GM21526 (cell line): ENCODE data around the gene SPECC1L.

Source experiments
- ATAC-seq: cut with Tn5 transposase; IDR thresholded peaks from one replicate; pipeline ENCODE4 v1.9.1; 2021; ENCODE audit warnings: moderate library complexity; ENCODE audit not compliant: unreplicated experiment, low FRiP score

Gene SPECC1L

GRCh38 chr22:24435861-24436371 is 165.3 kb downstream of the SPECC1L start:
- no peak for ATAC-seq

DNA sequence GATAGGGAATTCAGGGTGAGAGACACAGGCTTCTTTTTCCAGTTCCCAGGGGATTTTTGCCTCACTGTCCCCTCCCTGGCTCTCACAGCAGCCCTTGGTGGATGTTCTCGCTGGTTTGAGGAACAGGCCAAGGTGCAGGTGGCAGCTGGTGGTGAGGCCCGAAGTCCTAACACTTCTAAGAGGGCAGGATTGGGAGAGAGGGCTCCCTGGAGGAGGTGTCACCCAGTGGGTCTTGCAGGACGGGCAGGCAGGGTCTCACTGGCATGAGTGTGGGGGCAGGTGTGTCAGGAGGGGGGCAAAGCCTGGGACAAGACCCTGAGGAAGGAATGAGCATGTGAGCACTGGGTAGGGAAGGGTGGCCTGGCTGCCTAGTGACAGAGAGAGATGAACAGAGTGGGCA is 165.9 kb downstream of the SPECC1L start:
- no peak for ATAC-seq

DNA sequence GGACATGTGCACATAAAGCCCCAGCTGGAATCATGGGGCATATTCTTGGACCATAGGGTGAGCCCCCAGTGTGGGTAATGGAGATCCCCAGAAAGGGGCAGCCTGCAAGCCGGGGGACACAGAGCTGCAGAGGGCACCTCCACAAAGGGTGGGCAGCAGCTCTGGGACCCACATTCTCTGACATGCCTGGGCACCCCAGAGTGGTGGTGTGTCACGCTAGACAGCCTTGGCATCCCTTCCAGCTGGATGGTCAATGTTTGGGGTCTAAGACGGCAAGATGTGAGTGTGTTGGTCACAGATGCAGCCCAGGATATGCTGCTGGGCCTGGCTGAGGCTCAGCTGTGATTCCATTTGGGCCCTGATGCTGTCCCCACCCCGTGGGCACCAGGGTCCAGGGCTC is 166.5 kb downstream of the SPECC1L start:
- no peak for ATAC-seq

GRCh38 chr22:24437741-24438328 is 167.2 kb downstream of the SPECC1L start:
- ATAC-seq: no peak

DNA sequence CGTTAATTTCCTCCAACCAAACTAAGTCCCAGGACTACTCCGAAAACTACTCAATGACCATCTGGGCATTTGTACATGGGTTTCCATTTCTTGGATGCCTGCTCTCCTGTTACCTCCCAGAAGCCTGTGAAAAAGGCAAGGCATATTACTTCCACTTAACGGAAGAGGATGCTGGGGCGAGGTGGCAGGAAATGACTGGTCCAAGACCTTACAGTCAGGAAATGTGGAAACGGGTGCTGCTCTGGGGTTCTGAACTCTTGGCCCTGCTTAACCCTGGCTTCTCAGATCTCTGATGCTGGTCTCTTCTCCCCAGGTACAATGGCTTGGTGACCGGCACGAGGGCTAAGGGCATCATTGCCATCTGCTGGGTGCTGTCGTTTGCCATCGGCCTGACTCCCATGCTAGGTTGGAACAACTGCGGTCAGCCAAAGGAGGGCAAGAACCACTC is 169.7 kb downstream of the SPECC1L start:
- ATAC-seq: no peak

DNA sequence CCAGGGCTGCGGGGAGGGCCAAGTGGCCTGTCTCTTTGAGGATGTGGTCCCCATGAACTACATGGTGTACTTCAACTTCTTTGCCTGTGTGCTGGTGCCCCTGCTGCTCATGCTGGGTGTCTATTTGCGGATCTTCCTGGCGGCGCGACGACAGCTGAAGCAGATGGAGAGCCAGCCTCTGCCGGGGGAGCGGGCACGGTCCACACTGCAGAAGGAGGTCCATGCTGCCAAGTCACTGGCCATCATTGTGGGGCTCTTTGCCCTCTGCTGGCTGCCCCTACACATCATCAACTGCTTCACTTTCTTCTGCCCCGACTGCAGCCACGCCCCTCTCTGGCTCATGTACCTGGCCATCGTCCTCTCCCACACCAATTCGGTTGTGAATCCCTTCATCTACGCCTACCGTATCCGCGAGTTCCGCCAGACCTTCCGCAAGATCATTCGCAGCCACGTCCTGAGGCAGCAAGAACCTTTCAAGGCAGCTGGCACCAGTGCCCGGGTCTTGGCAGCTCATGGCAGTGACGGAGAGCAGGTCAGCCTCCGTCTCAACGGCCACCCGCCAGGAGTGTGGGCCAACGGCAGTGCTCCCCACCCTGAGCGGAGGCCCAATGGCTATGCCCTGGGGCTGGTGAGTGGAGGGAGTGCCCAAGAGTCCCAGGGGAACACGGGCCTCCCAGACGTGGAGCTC is 170.2 kb downstream of the SPECC1L start:
- no peak for ATAC-seq

- ATAC-seq: no peak
These were observed 171.0 kb downstream of the SPECC1L start for GRCh38 chr22:24441406-24442351.

GRCh38 chr22:24442352-24442744 is 171.7 kb downstream of the SPECC1L start:
- no peak for ATAC-seq

GRCh38 chr22:24443668-24444067 is 173.0 kb downstream of the SPECC1L start:
- ATAC-seq: no peak

DNA sequence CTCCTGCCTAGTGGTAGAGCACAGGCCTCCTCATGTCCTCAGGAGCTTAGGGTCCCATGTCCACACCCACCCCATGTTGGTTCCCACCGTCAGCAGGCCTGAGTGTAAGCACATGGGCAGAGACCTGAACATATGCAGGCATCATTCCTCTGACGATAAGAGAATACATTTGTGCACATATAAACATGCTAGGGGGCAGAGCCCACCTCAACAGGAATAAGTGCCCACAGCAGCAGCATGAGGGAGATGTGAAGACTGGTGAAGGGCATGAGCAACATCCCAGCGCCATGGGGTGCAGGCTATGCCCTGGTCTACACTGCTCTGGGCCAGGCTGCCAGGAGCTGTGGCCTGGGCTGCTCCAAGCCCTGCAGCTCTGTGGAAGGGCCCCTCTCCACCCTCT is 173.6 kb downstream of the SPECC1L start:
- no peak for ATAC-seq

GRCh38 chr22:24444729-24445466 is 174.3 kb downstream of the SPECC1L start:
- ATAC-seq: no peak

- no peak for ATAC-seq
These were observed 175.0 kb downstream of the SPECC1L start for GRCh38 chr22:24445481-24446259.

DNA sequence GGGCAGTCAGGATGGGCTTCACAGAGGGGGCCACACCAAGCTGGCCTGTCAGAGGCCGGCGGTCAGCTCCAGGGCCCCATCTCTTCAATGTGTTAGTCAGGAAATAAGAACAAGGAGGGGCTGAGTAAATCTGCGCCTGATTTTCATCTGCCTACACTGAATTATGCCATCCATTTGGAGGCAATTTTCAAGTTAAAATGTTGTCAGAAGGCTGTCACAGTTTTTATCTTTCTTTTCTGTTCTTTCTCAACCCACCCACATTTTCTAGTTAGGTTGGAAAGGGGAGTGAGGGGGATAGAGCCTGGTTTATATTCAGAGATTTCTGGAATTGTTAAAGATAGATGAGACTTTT is 175.6 kb downstream of the SPECC1L start:
- no peak for ATAC-seq

- ATAC-seq: no peak
These were observed 180.0 kb downstream of the SPECC1L start for GRCh38 chr22:24450610-24451009.

DNA sequence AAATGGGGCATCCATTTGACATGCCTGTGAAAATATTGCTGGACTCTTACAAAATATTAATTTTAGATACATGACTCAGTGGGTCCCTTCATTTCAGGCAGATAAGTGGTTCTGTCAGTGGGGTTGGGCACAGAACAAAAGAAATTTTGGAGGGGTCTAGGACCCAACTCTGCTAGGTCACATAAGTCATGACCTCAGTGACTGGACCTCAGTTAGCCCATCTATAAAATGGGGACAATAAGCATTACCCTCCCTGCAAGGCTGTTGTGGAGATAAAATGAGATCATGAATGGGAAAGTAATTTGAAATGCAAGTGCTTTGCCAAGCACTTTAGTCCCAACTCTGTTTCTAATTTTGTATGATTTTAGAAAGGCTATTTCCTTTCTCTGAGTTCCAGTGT is 180.5 kb downstream of the SPECC1L start:
- no peak for ATAC-seq

DNA sequence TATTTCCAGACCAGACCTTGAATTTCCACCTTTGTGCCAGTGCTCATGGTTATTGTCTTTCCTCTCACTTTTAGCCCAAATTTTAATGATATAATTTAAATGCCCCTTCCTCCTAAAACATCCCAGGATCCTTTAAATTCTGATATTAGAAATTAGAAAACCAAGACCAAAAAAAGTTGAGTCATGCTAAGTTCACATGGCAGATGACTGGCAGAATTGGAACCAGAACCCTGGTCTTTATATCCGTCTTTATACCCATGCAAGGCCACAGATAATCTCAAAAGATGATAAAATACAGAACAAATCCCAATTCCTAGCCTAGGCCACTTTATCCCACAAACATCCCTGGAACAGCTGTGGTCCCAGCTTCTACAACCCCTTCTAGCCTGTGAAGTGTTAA is 183.2 kb downstream of the SPECC1L start:
- no peak for ATAC-seq

DNA sequence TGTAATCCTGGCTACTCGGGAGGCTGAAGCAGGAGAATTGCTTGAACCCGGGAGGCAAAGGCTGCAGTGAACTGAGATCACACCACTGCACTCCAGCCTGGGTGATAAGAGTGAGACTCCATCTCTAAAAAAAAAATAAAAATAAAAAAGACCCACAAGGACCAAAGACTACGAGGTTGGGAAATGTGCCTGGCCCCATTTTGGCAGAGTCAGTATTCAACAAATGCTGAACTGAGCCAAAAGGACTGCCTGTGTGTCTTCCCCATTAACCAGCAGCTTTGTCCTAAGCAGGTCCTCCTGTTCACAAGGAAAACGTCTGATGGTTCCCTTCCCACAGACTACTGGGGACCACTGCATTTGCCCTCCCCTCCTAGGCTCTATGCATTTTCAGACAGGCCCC is 184.4 kb downstream of the SPECC1L start:
- ATAC-seq: no peak

GRCh38 chr22:24455751-24456426 is 185.3 kb downstream of the SPECC1L start:
- ATAC-seq: no peak

GRCh38 chr22:24457894-24458420 is 187.3 kb downstream of the SPECC1L start:
- no peak for ATAC-seq
